T-helper 1 cell treated with Interleukin-12 subunit alpha and Interleukin-12 subunit beta and Interleukin-4 antibody, amounts not matched to agents 30 μg/mL and 1 μg/mL, for 36 hours (primary cell): ENCODE results near the gene FPGT.
"Not testable (repeated sequence)": the region's sequence is repeated elsewhere in the genome, so short reads cannot be mapped to it uniquely, and the experiment has no call there.

Source experiments
- H3K27ac Mint-ChIP-seq: one replicate; pipeline ENCODE4 v1.8.0; 2021; ENCODE audit warnings: mild to moderate bottlenecking, mixed read lengths
- H3K27me3 Mint-ChIP-seq: one replicate; pipeline ENCODE4 v1.8.0; 2021; ENCODE audit warnings: low read depth, mixed read lengths
- H3K36me3 Mint-ChIP-seq: one replicate; pipeline ENCODE4 v1.8.0; 2021; ENCODE audit warnings: low read depth, mixed read lengths
- H3K4me1 Mint-ChIP-seq: one replicate; pipeline ENCODE4 v1.8.0; 2021; ENCODE audit warnings: low read depth, mixed read lengths
- H3K4me3 Mint-ChIP-seq: one replicate; pipeline ENCODE4 v1.8.0; 2021; ENCODE audit warnings: mild to moderate bottlenecking, moderate library complexity, mixed read lengths
- H3K9me3 Mint-ChIP-seq: one replicate; pipeline ENCODE4 v1.8.0; 2021; ENCODE audit warnings: mixed read lengths

FPGT gene

GRCh38 chr1:74236440-74236839 is 38.4 kb downstream of the FPGT start:
- no peaks in the 10 kb centered on the region for H3K4me1 Mint-ChIP-seq
- no peaks in the 10 kb centered on the region for H3K27me3 Mint-ChIP-seq
- H3K4me3 Mint-ChIP-seq: no peak overlapping the region
- no peak overlapping the region for H3K27ac Mint-ChIP-seq
- H3K36me3 Mint-ChIP-seq: no peaks in the 10 kb centered on the region
- no peaks in the 10 kb centered on the region for H3K9me3 Mint-ChIP-seq

GRCh38 chr1:74237035-74237434 is 39.0 kb downstream of the FPGT start:
- Mint-ChIP-seq H3K27me3 (no peaks in the 10 kb centered on the region), H3K4me1 (no peaks in the 10 kb centered on the region), H3K4me3 (no peak overlapping the region), H3K36me3 (no peaks in the 10 kb centered on the region), H3K9me3 (no peaks in the 10 kb centered on the region), H3K27ac (no peak overlapping the region)

GRCh38 chr1:74237787-74238186 is 39.7 kb downstream of the FPGT start:
- no peak overlapping the region for H3K27ac Mint-ChIP-seq
- no peaks in the 10 kb centered on the region for H3K27me3 Mint-ChIP-seq
- H3K4me3 Mint-ChIP-seq: no peak overlapping the region
- no peaks in the 10 kb centered on the region for H3K36me3 Mint-ChIP-seq
- H3K4me1 Mint-ChIP-seq: no peaks in the 10 kb centered on the region
- no peaks in the 10 kb centered on the region for H3K9me3 Mint-ChIP-seq

GRCh38 chr1:74245168-74245772 is 47.2 kb downstream of the FPGT start:
- Mint-ChIP-seq H3K4me1 (no peaks in the 10 kb centered on the region), H3K9me3 (no peaks in the 10 kb centered on the region), H3K36me3 (no peaks in the 10 kb centered on the region), H3K4me3 (no peak overlapping the region), H3K27me3 (no peaks in the 10 kb centered on the region), H3K27ac (no peak overlapping the region)

- Mint-ChIP-seq H3K9me3 (no peaks in the 10 kb centered on the region), H3K4me3 (no peak overlapping the region), H3K36me3 (no peaks in the 10 kb centered on the region), H3K4me1 (no peaks in the 10 kb centered on the region), H3K27ac (no peak overlapping the region), H3K27me3 (no peaks in the 10 kb centered on the region)
These were observed 48.3 kb downstream of the FPGT start for GRCh38 chr1:74246315-74246714.

GRCh38 chr1:74247881-74248528 is 50.0 kb downstream of the FPGT start:
- Mint-ChIP-seq H3K9me3 (no peaks in the 10 kb centered on the region), H3K27ac (no peak overlapping the region), H3K27me3 (no peaks in the 10 kb centered on the region), H3K36me3 (no peaks in the 10 kb centered on the region), H3K4me3 (no peak overlapping the region), H3K4me1 (no peaks in the 10 kb centered on the region)

- H3K27ac Mint-ChIP-seq, H3K9me3 Mint-ChIP-seq, H3K27me3 Mint-ChIP-seq, H3K4me3 Mint-ChIP-seq, H3K4me1 Mint-ChIP-seq, H3K36me3 Mint-ChIP-seq: not testable (repeated sequence)
These were observed 55.3 kb downstream of the FPGT start for GRCh38 chr1:74253243-74253824.
